MCF 10A (cell line): ENCODE data around the gene ASCC1. TPM values are rescaled to one million over a fixed set of nuclear protein-coding genes. Genes with fewer than 3 reads are reported as not detected.
"Not testable (repeated sequence)": the region's sequence is repeated elsewhere in the genome, so short reads cannot be mapped to it uniquely, and the experiment has no call there.

Source experiments
- BruUV-seq: library from RNA; stranded (reverse); fragments of 400-500 nt; replicated peaks from 2 replicates; lab custom pipeline; 2021; lab: Mats Ljungman, UMichigan
- CTCF ChIA-PET: fragments of 300-600 bp; sonication (Branson Sonifier 250); formaldehyde crosslinking; extraction: SDS; loops from one replicate; lab custom pipeline; 2021; ENCODE audit warnings: antibody characterized with exemption, inconsistent platforms; lab: Yijun Ruan, JAX
- POLR2A ChIA-PET: fragments of 300-600, 350-650 bp; sonication (Branson Sonifier 250); formaldehyde crosslinking; extraction: SDS; loops from one replicate; lab custom pipeline; 2020; ENCODE audit warnings: antibody characterized with exemption, inconsistent platforms; lab: Yijun Ruan, JAX
- DNase-seq: peaks from one replicate; pipeline ENCODE4 v3.0.0-alpha.2; 2018; ENCODE audit not compliant: unreplicated experiment
- H3K27ac Mint-ChIP-seq: one replicate; pipeline ENCODE4 v1.8.0; 2022; ENCODE audit warnings: mild to moderate bottlenecking, low read depth, mixed read lengths; ENCODE audit not compliant: unreplicated experiment
- H3K27me3 Mint-ChIP-seq: one replicate; pipeline ENCODE4 v1.8.0; 2022; ENCODE audit warnings: mixed read lengths; ENCODE audit not compliant: insufficient read depth, unreplicated experiment
- H3K36me3 Mint-ChIP-seq: one replicate; pipeline ENCODE4 v1.8.0; 2022; ENCODE audit warnings: mild to moderate bottlenecking, moderate library complexity, mixed read lengths; ENCODE audit not compliant: insufficient read depth, unreplicated experiment
- H3K4me1 Mint-ChIP-seq: one replicate; pipeline ENCODE4 v1.8.0; 2022; ENCODE audit warnings: mixed read lengths; ENCODE audit not compliant: insufficient read depth, unreplicated experiment
- H3K4me3 Mint-ChIP-seq: one replicate; pipeline ENCODE4 v1.8.0; 2022; ENCODE audit warnings: mild to moderate bottlenecking, moderate library complexity, mixed read lengths; ENCODE audit not compliant: unreplicated experiment
- H3K9me3 Mint-ChIP-seq: one replicate; pipeline ENCODE4 v1.8.0; 2022; ENCODE audit warnings: mixed read lengths; ENCODE audit not compliant: unreplicated experiment
- intact Hi-C: fragments of 100-400 bp; cut with micrococcal nuclease; formaldehyde crosslinking; loops from 2 replicates; pipeline ENCODE4 v1.14.1; 2022
- total RNA-seq: library from RNA; stranded (reverse); gene quantifications from 2 replicates; pipeline ENCODE4 v1.2.3, GENCODE V29; 2022
- TF ChIP-seq, protein P1 (sequence below): fragments of 200-600 bp; IDR thresholded peaks from one replicate; pipeline ENCODE4 v1.8.0; 2022; ENCODE audit warnings: antibody characterized with exemption, mild to moderate bottlenecking; ENCODE audit not compliant: unreplicated experiment

The ASCC1 gene
- total RNA-seq, 1 experiment from 2014 or later: 26.3 TPM

DNA sequence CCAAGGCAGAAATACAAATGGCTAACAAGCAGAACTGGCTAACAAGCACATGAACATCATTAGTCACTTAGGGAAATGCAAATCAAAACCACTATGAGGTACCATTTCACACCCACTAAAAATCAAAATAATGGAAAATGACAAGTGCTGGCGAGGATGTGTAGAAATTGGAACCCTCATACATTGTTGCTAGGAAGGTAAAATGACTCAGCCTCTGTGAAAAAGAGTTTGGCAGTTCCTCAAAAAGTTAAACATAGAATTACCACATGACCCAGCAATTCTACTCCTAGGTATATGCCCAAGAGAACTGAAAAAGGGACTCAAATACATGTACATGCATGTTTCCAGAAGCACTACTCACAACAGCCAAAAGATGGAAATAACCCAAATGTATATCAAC is 53.1 kb downstream of the ASCC1 start:
- peak; percentile 88 for DNase-seq
- intact Hi-C loops: no loop called here
- POLR2A ChIA-PET: no interaction called here
- CTCF ChIA-PET: interaction anchor here (0.7 kb wide), 1 partner anchor 78 kb away, joined by 3 read pairs; no protein-coding TSS in a partner anchor
- no peaks in the 10 kb centered on the region for H3K27me3 Mint-ChIP-seq
- H3K36me3 Mint-ChIP-seq: peaks cover 29% of the 10 kb centered on the region
- BruUV-seq: no TSS peak
- H3K4me1 Mint-ChIP-seq: no peaks in the 10 kb centered on the region
- no peaks in the 10 kb centered on the region for H3K9me3 Mint-ChIP-seq
- peak overlapping the region; percentile 11 for H3K27ac Mint-ChIP-seq
- TF ChIP-seq, protein P1, sequence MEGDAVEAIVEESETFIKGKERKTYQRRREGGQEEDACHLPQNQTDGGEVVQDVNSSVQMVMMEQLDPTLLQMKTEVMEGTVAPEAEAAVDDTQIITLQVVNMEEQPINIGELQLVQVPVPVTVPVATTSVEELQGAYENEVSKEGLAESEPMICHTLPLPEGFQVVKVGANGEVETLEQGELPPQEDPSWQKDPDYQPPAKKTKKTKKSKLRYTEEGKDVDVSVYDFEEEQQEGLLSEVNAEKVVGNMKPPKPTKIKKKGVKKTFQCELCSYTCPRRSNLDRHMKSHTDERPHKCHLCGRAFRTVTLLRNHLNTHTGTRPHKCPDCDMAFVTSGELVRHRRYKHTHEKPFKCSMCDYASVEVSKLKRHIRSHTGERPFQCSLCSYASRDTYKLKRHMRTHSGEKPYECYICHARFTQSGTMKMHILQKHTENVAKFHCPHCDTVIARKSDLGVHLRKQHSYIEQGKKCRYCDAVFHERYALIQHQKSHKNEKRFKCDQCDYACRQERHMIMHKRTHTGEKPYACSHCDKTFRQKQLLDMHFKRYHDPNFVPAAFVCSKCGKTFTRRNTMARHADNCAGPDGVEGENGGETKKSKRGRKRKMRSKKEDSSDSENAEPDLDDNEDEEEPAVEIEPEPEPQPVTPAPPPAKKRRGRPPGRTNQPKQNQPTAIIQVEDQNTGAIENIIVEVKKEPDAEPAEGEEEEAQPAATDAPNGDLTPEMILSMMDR: no peak
- H3K4me3 Mint-ChIP-seq: no peak overlapping the region

DNA sequence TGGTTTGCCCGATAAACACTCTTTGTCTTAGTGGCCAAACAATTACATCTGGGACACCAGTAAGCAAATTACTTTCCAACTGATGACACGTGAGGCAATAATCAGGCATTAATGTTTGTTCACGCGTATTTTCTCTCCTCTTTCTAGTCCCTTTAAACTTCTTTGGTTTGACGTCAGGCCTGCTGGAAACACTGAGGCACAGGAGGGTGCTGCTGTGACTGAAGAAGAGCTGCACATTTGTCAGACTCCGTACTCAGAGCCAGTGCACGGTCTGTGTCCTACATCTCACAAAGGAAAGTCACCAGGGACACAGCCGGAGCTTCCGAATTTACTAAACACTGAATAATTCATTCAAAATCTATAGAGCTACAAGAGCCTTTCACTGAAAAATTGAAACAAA is 57.9 kb downstream of the ASCC1 start:
- Mint-ChIP-seq H3K27me3 (no peaks in the 10 kb centered on the region), H3K4me3 (no peak overlapping the region), H3K36me3 (peaks cover 19% of the 10 kb centered on the region), H3K27ac (no peak overlapping the region), H3K9me3 (no peaks in the 10 kb centered on the region), H3K4me1 (no peaks in the 10 kb centered on the region)
- TF ChIP-seq, protein P1: no peak
- BruUV-seq: no TSS peak
- no peak for DNase-seq
- intact Hi-C loops: no loop called here
- ChIA-PET CTCF (no interaction called here), POLR2A (no interaction called here)

DNA sequence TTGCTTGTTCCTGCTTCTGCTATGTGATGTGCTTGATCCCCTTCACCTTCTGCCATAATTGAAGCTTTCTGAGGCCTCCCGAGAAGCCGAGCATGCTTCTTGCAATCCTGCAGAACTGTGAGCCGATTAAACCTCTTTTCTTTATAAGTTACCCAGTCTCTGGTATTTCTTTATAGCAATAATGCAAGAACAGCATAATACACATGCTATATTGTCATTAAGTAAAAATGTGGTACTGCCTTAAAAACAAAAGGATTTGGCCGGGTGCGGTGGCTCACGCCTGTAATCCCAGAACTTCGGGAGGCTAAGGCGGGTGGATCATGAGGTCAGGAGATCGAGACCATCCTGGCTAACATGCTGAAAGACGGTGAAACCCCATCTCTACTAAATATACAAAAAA is 59.9 kb downstream of the ASCC1 start:
- H3K9me3 Mint-ChIP-seq: no peaks in the 10 kb centered on the region
- no peak overlapping the region for H3K27ac Mint-ChIP-seq
- no peak overlapping the region for H3K4me3 Mint-ChIP-seq
- intact Hi-C loops: no loop called here
- POLR2A ChIA-PET: no interaction called here
- TF ChIP-seq, protein P1: no peak
- BruUV-seq: no TSS peak
- DNase-seq: no peak
- H3K27me3 Mint-ChIP-seq: no peaks in the 10 kb centered on the region
- peaks cover 19% of the 10 kb centered on the region for H3K36me3 Mint-ChIP-seq
- CTCF ChIA-PET: interaction anchor here (1.6 kb wide), 1 partner anchor 30 kb away, joined by 4 read pairs; no protein-coding TSS in a partner anchor
- H3K4me1 Mint-ChIP-seq: no peaks in the 10 kb centered on the region

DNA sequence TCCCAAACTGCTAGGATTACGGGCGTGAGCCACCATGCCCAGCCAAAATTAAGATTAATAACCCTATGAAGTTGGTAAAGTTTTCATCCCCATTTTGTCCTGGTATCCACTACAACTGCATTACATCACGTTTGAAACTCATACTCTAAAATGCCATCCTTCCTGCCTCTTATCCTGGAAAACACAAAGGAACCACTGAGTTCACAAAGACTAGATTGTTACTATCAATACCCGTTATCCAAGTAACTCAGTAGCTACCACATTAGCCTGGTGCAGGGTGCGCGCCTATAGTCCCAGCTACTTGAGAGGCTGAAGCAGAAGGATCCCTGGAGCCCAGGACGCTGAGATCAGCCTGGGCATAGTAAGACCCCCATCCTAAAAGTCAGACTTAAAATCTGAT is 63.8 kb downstream of the ASCC1 start:
- H3K4me1 Mint-ChIP-seq: no peaks in the 10 kb centered on the region

DNA sequence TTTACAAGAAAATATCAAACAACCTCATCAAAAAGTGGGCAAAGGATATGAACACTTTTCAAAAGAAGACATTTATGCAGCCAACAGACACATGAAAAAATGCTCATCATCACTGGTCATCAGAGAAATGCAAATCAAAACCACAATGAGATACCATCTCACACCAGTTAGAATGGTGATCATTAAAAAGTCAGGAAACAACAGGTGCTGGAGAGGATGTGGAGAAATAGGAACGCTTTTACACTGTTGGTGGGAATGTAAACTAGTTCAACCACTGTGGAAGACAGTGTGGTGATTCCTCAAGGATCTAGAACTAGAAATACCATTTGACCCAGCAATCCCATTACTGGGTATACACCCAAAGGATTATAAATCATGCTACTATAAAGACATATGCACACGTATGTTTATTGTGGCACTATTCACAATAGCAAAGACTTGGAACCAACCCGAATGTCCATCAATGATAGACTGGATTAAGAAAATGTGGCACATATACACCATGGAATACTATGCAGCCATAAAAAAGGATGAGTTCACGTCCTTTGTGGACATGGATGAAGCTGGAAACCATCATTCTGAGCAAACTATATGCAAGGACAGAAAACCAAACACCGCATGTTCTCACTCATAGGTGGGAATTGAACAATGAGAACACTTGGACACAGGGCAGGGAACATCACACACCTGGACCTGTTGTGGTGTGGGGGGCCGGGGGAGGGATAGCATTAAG is 65.2 kb downstream of the ASCC1 start:
- H3K4me1 Mint-ChIP-seq, H3K27ac Mint-ChIP-seq, H3K27me3 Mint-ChIP-seq, BruUV-seq, H3K9me3 Mint-ChIP-seq, CTCF ChIA-PET, POLR2A ChIA-PET, H3K4me3 Mint-ChIP-seq, intact Hi-C loops, DNase-seq: not testable (repeated sequence)
- peaks cover 12% of the 10 kb centered on the region for H3K36me3 Mint-ChIP-seq

More for the DNA sequence above, 63.8 kb downstream of the ASCC1 start:
- no peaks in the 10 kb centered on the region for H3K27me3 Mint-ChIP-seq
- ChIA-PET CTCF (interaction anchor here (0.6 kb wide), 1 partner anchor 100 kb away, joined by 3 read pairs; no protein-coding TSS in a partner anchor), POLR2A (interaction anchor here (0.5 to 0.7 kb wide), 2 partner anchors 302 to 1292 kb away, joined by 3 read pairs; no protein-coding TSS in a partner anchor)
- no peak overlapping the region for H3K27ac Mint-ChIP-seq
- peaks cover 12% of the 10 kb centered on the region for H3K36me3 Mint-ChIP-seq
- H3K9me3 Mint-ChIP-seq: no peaks in the 10 kb centered on the region
- intact Hi-C loops: no loop called here
- no TSS peak for BruUV-seq
- no peak overlapping the region for H3K4me3 Mint-ChIP-seq
- no peak for DNase-seq
- TF ChIP-seq, protein P1: no peak

DNA sequence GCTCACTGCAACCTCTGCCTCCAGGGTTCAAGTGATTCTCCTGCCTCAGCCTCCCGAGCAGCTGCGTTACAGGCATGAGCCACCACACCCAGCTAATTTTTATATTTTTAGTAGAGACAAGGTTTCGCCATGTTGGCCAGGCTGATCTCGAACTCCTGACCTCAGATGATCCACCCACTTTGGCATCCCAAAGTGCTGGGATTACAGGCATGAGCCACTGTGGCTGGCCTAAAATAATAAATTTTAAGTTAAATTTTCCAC is 68.8 kb downstream of the ASCC1 start:
- BruUV-seq, H3K4me1 Mint-ChIP-seq, H3K9me3 Mint-ChIP-seq, H3K27me3 Mint-ChIP-seq, DNase-seq, intact Hi-C loops, H3K4me3 Mint-ChIP-seq, CTCF ChIA-PET: not testable (repeated sequence)
- POLR2A ChIA-PET: interaction anchor here (0.9 to 1.2 kb wide), 2 partner anchors 15 to 206 kb away, joined by 3 read pairs; no protein-coding TSS in a partner anchor
- Mint-ChIP-seq H3K36me3 (peaks cover 13% of the 10 kb centered on the region), H3K27ac (peak overlapping the region; percentile 31)
